IMR-90 (cell line): ENCODE data around the gene MGST1. TPM values are rescaled to one million over a fixed set of nuclear protein-coding genes. Genes with fewer than 3 reads are reported as not detected.

Source experiments
- ATAC-seq: fragments of 200-7000 bp; cut with Tn5 transposase; 2 replicates; pipeline ENCODE4 v1.9.1; 2020; ENCODE audit warnings: low read depth, mild to moderate bottlenecking, moderate library complexity
- BruUV-seq: library from RNA; stranded (reverse); fragments of 400-500 nt; replicated peaks from 2 replicates; lab custom pipeline; 2021; lab: Mats Ljungman, UMichigan
- CTCF ChIA-PET: fragments of 300-600 bp; formaldehyde crosslinking; extraction: SDS; loops from one replicate; lab custom pipeline; 2021; ENCODE audit warnings: antibody characterized with exemption; lab: Yijun Ruan, JAX
- POLR2A ChIA-PET: fragments of 300-600 bp; sonication (Branson Sonifier 250); formaldehyde crosslinking; loops from one replicate; lab custom pipeline; 2022; ENCODE audit warnings: antibody characterized with exemption; ENCODE audit not compliant: unreplicated experiment; lab: Charles Lee
- DNase-seq: peaks from one replicate; pipeline ENCODE4 v3.0.0; 2013
- H2AFZ ChIP-seq: replicated peaks from 2 replicates; pipeline ENCODE3; 2013; ENCODE audit warnings: low read length, mild to moderate bottlenecking; ENCODE audit not compliant: poor library complexity
- H2AK5ac ChIP-seq: 2 replicates; pipeline ENCODE4 v1.6.1; 2013; ENCODE audit warnings: low read depth, low read length, inconsistent platforms
- H2AK9ac ChIP-seq: replicated peaks from 2 replicates; pipeline ENCODE3; 2013; ENCODE audit warnings: mild to moderate bottlenecking, low read depth, low read length, moderate library complexity; ENCODE audit not compliant: poor library complexity
- H2BK120ac ChIP-seq: 2 replicates; pipeline ENCODE4 v1.6.1; 2013; ENCODE audit warnings: low read depth, low read length, inconsistent platforms
- H2BK15ac ChIP-seq: 3 replicates; pipeline ENCODE4 v1.6.1; 2013; ENCODE audit warnings: low read depth, low read length, inconsistent platforms
- H2BK20ac ChIP-seq: 2 replicates; pipeline ENCODE4 v1.6.1; 2013; ENCODE audit warnings: low read depth, mild to moderate bottlenecking, inconsistent platforms, low read length, moderate library complexity
- H2BK5ac ChIP-seq: 2 replicates; pipeline ENCODE4 v1.6.1; 2013; ENCODE audit warnings: mild to moderate bottlenecking, low read depth, low read length, inconsistent platforms; ENCODE audit not compliant: poor library complexity, severe bottlenecking
- H3K14ac ChIP-seq: replicated peaks from 2 replicates; pipeline ENCODE4 v1.6.1; 2013; ENCODE audit warnings: low read depth, low read length, inconsistent platforms
- H3K18ac ChIP-seq: 2 replicates; pipeline ENCODE4 v1.6.1; 2013; ENCODE audit warnings: low read depth, low read length, control low read depth
- H3K23ac ChIP-seq: 2 replicates; pipeline ENCODE4 v1.6.1; 2013; ENCODE audit warnings: low read depth, low read length, inconsistent platforms
- H3K27ac ChIP-seq: 2 replicates; pipeline ENCODE4 v1.5.1; 2013; ENCODE audit warnings: mild to moderate bottlenecking, control low read depth, low read length; ENCODE audit not compliant: insufficient read depth
- H3K27me3 ChIP-seq: 2 replicates; pipeline ENCODE4 v1.6.1; 2013; ENCODE audit warnings: low read length; ENCODE audit not compliant: control insufficient read depth, insufficient read depth
- H3K36me3 ChIP-seq: 2 replicates; pipeline ENCODE4 v1.6.1; 2013; ENCODE audit warnings: low read length, mixed read lengths; ENCODE audit not compliant: control insufficient read depth, insufficient read depth
- H3K4ac ChIP-seq: 2 replicates; pipeline ENCODE4 v1.6.1; 2013; ENCODE audit warnings: low read depth, low read length, inconsistent platforms
- H3K4me1 ChIP-seq: 2 replicates; pipeline ENCODE4 v1.6.1; 2013; ENCODE audit warnings: low read length, mixed read lengths; ENCODE audit not compliant: control insufficient read depth, insufficient read depth
- H3K4me2 ChIP-seq: 2 replicates; pipeline ENCODE4 v1.6.1; 2013; ENCODE audit warnings: low read depth, mild to moderate bottlenecking, control low read depth, low read length, moderate library complexity
- H3K4me3 ChIP-seq: 2 replicates; pipeline ENCODE4 v1.5.1; 2013; ENCODE audit warnings: low read depth, mild to moderate bottlenecking, control low read depth, low read length, moderate library complexity; ENCODE audit not compliant: insufficient read depth
- H3K56ac ChIP-seq: 2 replicates; pipeline ENCODE4 v1.6.1; 2013; ENCODE audit warnings: low read length, inconsistent platforms; ENCODE audit not compliant: insufficient read depth; ENCODE audit errors: extremely low read depth
- H3K79me1 ChIP-seq, 2 experiments: 2 replicates each; pipeline ENCODE4 v1.6.1; 2013; ENCODE audit warnings: low read length in 2 of 2, inconsistent platforms in 1 of 2, low read depth in 1 of 2
- H3K9ac ChIP-seq: 2 replicates; pipeline ENCODE4 v1.6.1; 2013; ENCODE audit warnings: low read depth, low read length, control low read depth
- H3K9me1 ChIP-seq: 2 replicates; pipeline ENCODE4 v1.6.1; 2013; ENCODE audit warnings: low read length, inconsistent platforms; ENCODE audit not compliant: insufficient read depth
- H3K9me3 ChIP-seq: 2 replicates; pipeline ENCODE4 v1.6.1; 2013; ENCODE audit warnings: low read length; ENCODE audit not compliant: control insufficient read depth, insufficient read depth
- H4K20me1 ChIP-seq: 2 replicates; pipeline ENCODE4 v1.6.1; 2013; ENCODE audit warnings: low read length, inconsistent platforms; ENCODE audit not compliant: insufficient read depth
- H4K5ac ChIP-seq: 2 replicates; pipeline ENCODE4 v1.6.1; 2013; ENCODE audit warnings: mild to moderate bottlenecking, low read depth, low read length, control low read depth
- H4K8ac ChIP-seq, 2 experiments: 2 replicates each; pipeline ENCODE4 v1.6.1; 2013; ENCODE audit warnings: low read depth in 2 of 2, low read length in 2 of 2, control low read depth in 1 of 2, inconsistent platforms in 1 of 2
- H4K91ac ChIP-seq: 2 replicates; pipeline ENCODE4 v1.6.1; 2013; ENCODE audit warnings: low read depth, low read length, inconsistent platforms; ENCODE audit not compliant: insufficient read depth
- CTCF ChIP-seq: conservative IDR thresholded peaks from 2 replicates; pipeline ENCODE4 v1.5.1; 2012; ENCODE audit warnings: mild to moderate bottlenecking, low read depth, low read length, improper control_type of control experiment
- FOS ChIP-seq: fragments of 150-350 bp; IDR thresholded peaks from 2 replicates; pipeline ENCODE4 v1.6.1; 2016; ENCODE audit warnings: low read depth, low read length
- MAFK ChIP-seq: IDR thresholded peaks from 2 replicates; pipeline ENCODE4 v1.6.1; 2012; ENCODE audit warnings: low read depth, low read length, improper control_type of control experiment
- MAZ ChIP-seq: IDR thresholded peaks from 2 replicates; pipeline ENCODE4 v1.6.1; 2012; ENCODE audit warnings: low read depth, mild to moderate bottlenecking, low read length, improper control_type of control experiment, moderate library complexity, borderline replicate concordance
- MXI1 ChIP-seq: IDR thresholded peaks from 2 replicates; pipeline ENCODE4 v1.6.1; 2012; ENCODE audit warnings: low read depth, mild to moderate bottlenecking, low read length, moderate library complexity, borderline replicate concordance
- POLR2A ChIP-seq: IDR thresholded peaks from 2 replicates; pipeline ENCODE4 v1.6.1; 2012; ENCODE audit warnings: mild to moderate bottlenecking, low read depth, low read length
- RFX5 ChIP-seq: IDR thresholded peaks from 2 replicates; pipeline ENCODE4 v1.8.0; 2012; ENCODE audit warnings: low read depth, mild to moderate bottlenecking, low read length, moderate library complexity
- SMC3 ChIP-seq: fragments of 150-350 bp; IDR thresholded peaks from 2 replicates; pipeline ENCODE4 v1.6.1; 2016; ENCODE audit warnings: low read depth, mild to moderate bottlenecking, antibody characterized with exemption, low read length, moderate library complexity
- WGBS, 2 experiments: methylation state at CpG; one replicate each; pipeline versions ENCODE4 v1.1.5 to v1.1.7; 2013; ENCODE audit warnings: missing lambda C conversion rate in 2 of 2; ENCODE audit not compliant: insufficient read length in 1 of 2; ENCODE audit errors: extremely low coverage in 2 of 2; 5-methylcytosine and 5-hydroxymethylcytosine counted together
- dilution Hi-C: fragments of 300-500 bp; cut with HindIII; formaldehyde crosslinking; loops from one replicate; pipeline ENCODE4 v1.14.3; 2018; ENCODE audit warnings: low sequenced_read_pairs; ENCODE audit not compliant: unreplicated experiment
- in situ Hi-C: fragments of 300-500 bp; cut with MboI; formaldehyde crosslinking; loops from 3 replicates; pipeline ENCODE4 v1.14.3; 2019; ENCODE audit warnings: low sequenced_read_pairs, inconsistent platforms, mixed read lengths
- intact Hi-C: fragments of 100-400 bp; cut with micrococcal nuclease; formaldehyde crosslinking; loops from 2 replicates; pipeline ENCODE4 v1.10.0; 2022
- polyA plus RNA-seq, 3 experiments: library from polyadenylated mRNA; depleted of rRNA; stranded (reverse); fragments of >200 nt; gene quantifications; 2 replicates each; pipeline ENCODE4 v1.2.3, GENCODE V29; 2012; ENCODE audit warnings: low replicate concordance in 1 of 3
- total RNA-seq: library from RNA; depleted of rRNA; stranded (reverse); fragments of >200 nt; gene quantifications from 2 replicates; pipeline ENCODE4 v1.2.3, GENCODE V29; 2012

MGST1 gene
- total and polyA plus RNA-seq, 2 of the 4 experiments (the other 2 are of a cell fraction) = 105 to 280 TPM

- no peak overlapping the region for H3K4me3 ChIP-seq
- intact Hi-C loops = loop anchor here (10.0 kb wide), 1 partner anchor 1057 kb away; no protein-coding TSS in a partner anchor
- H4K5ac ChIP-seq = no peak overlapping the region
- no peak overlapping the region for H4K91ac ChIP-seq
- no peaks in the 10 kb centered on the region for H3K9me1 ChIP-seq
- no peak overlapping the region for H3K23ac ChIP-seq
- no peak overlapping the region for H2BK120ac ChIP-seq
- POLR2A ChIA-PET = no interaction called here
- H3K4ac ChIP-seq = no peak overlapping the region
- CTCF ChIA-PET = no interaction called here
- H2BK20ac ChIP-seq = no peak overlapping the region
- no peak overlapping the region for H4K8ac ChIP-seq
- H3K9me3 ChIP-seq = peaks cover 3% of the 10 kb centered on the region; the same call in 1 of the 2 replicates
- H3K4me2 ChIP-seq = no peak overlapping the region
- TF ChIP-seq MAZ = no peak
- TF ChIP-seq FOS = no peak
- no peak for TF ChIP-seq RFX5
- TF ChIP-seq MXI1 = no peak
- no peak for TF ChIP-seq SMC3
- no peak for TF ChIP-seq POLR2A
- TF ChIP-seq MAFK = no peak
- no peak for TF ChIP-seq CTCF
- H2AFZ ChIP-seq = no peak overlapping the region
- no peak overlapping the region for H3K14ac ChIP-seq
- H2BK5ac ChIP-seq = no peak overlapping the region
- no peak overlapping the region for H2BK15ac ChIP-seq
- H3K9ac ChIP-seq = no peak overlapping the region
- in situ Hi-C loops = no loop called here
- H3K18ac ChIP-seq = no peak overlapping the region
- H3K27ac ChIP-seq = no peak overlapping the region
- no peaks in the 10 kb centered on the region for H4K20me1 ChIP-seq
- no peaks in the 10 kb centered on the region for H3K36me3 ChIP-seq
- no peaks in the 10 kb centered on the region for H3K4me1 ChIP-seq
- H2AK9ac ChIP-seq = no peak overlapping the region
- BruUV-seq = no TSS peak
- dilution Hi-C loops = no loop called here
- ATAC-seq = no peak
- H3K79me1 ChIP-seq = no peaks in the 10 kb centered on the region
- no peak overlapping the region for H3K56ac ChIP-seq
- WGBS, 2 experiments = no CpG with 5 or more reads among the region's 1 CpG
- no peak overlapping the region for H2AK5ac ChIP-seq
- no peak for DNase-seq
- H3K27me3 ChIP-seq = no peaks in the 10 kb centered on the region
These were observed 19.5 kb upstream of the MGST1 start for GRCh38 chr12:16327963-16328362.
